Smooth muscle cell (in vitro differentiated cells): ENCODE measurements around the gene MRPL54. TPM values are rescaled to one million over a fixed set of nuclear protein-coding genes. Genes with fewer than 3 reads are reported as not detected.

Source experiments
- DNase-seq: peaks from one replicate; lab custom pipeline; 2025; ENCODE audit not compliant: unreplicated experiment; lab: John Stamatoyannopoulos, UW
- H2AFZ ChIP-seq: fragments of 200-600 bp; sonication (generic); 2 replicates; pipeline ENCODE4 v1.6.0; 2016; ENCODE audit warnings: antibody characterized with exemption, low read depth, mild to moderate bottlenecking
- H3F3A ChIP-seq: fragments of 200-600 bp; sonication (generic); 2 replicates; pipeline ENCODE4 v1.6.0; 2017; ENCODE audit warnings: antibody characterized with exemption, low read depth
- H3K27ac ChIP-seq: fragments of 200-600 bp; sonication (generic); 2 replicates; pipeline ENCODE4 v1.5.1; 2016; ENCODE audit warnings: low read depth, mild to moderate bottlenecking
- H3K27me3 ChIP-seq: fragments of 200-600 bp; sonication (generic); 2 replicates; pipeline ENCODE4 v1.6.1; 2016; ENCODE audit warnings: low read depth, mild to moderate bottlenecking
- H3K36me3 ChIP-seq: fragments of 200-600 bp; sonication (generic); 2 replicates; pipeline ENCODE4 v1.5.1; 2016; ENCODE audit warnings: low read depth
- H3K4me1 ChIP-seq: fragments of 200-600 bp; sonication (generic); 2 replicates; pipeline ENCODE4 v1.5.1; 2016; ENCODE audit warnings: low read depth
- H3K4me2 ChIP-seq: fragments of 200-600 bp; sonication (generic); 2 replicates; pipeline ENCODE4 v1.6.0; 2016; ENCODE audit warnings: mild to moderate bottlenecking
- H3K4me3 ChIP-seq: fragments of 200-600 bp; sonication (generic); 2 replicates; pipeline ENCODE4 v1.5.1; 2016; ENCODE audit warnings: mild to moderate bottlenecking
- H3K79me2 ChIP-seq: fragments of 200-600 bp; sonication (generic); 2 replicates; pipeline ENCODE4 v1.6.0; 2016; ENCODE audit warnings: low read depth, mild to moderate bottlenecking
- H3K9ac ChIP-seq: fragments of 200-600 bp; sonication (generic); 2 replicates; pipeline ENCODE4 v1.6.0; 2016; ENCODE audit warnings: low read depth
- H3K9me3 ChIP-seq: fragments of 200-600 bp; sonication (generic); replicated peaks from 2 replicates; pipeline ENCODE4 v1.5.1; 2016; ENCODE audit warnings: low read depth
- H4K20me1 ChIP-seq: fragments of 200-600 bp; sonication (generic); 2 replicates; pipeline ENCODE4 v1.6.0; 2016; ENCODE audit warnings: low read depth
- WGBS: methylation state at CpG from one replicate; pipeline ENCODE4 v1.1.7; 2016; ENCODE audit warnings: low lambda C conversion rate; 5-methylcytosine and 5-hydroxymethylcytosine counted together
- polyA plus RNA-seq: library from polyadenylated mRNA; unstranded; fragments of >200 nt; fragmentation: Nextera tagmentation; extraction: Ambion mirVana; gene quantifications from 2 replicates; pipeline ENCODE4 v1.2.1, GENCODE V29; 2016
- total RNA-seq: library from RNA; depleted of rRNA; stranded (reverse); fragments of >200 nt; gene quantifications from 2 replicates; pipeline ENCODE4 v1.2.3, GENCODE V29; 2014
- TF ChIP-seq, protein P1 (sequence below): fragments of 200-600 bp; sonication (generic); IDR thresholded peaks from 2 replicates; pipeline ENCODE4 v1.5.1; 2017; ENCODE audit warnings: borderline replicate concordance, mild to moderate bottlenecking, antibody characterized with exemption; ENCODE audit not compliant: insufficient read depth, poor library complexity, severe bottlenecking

MRPL54 gene
- total and polyA plus RNA-seq, 2 experiments from 2014 or later: 19.5 to 60.8 TPM

DNA sequence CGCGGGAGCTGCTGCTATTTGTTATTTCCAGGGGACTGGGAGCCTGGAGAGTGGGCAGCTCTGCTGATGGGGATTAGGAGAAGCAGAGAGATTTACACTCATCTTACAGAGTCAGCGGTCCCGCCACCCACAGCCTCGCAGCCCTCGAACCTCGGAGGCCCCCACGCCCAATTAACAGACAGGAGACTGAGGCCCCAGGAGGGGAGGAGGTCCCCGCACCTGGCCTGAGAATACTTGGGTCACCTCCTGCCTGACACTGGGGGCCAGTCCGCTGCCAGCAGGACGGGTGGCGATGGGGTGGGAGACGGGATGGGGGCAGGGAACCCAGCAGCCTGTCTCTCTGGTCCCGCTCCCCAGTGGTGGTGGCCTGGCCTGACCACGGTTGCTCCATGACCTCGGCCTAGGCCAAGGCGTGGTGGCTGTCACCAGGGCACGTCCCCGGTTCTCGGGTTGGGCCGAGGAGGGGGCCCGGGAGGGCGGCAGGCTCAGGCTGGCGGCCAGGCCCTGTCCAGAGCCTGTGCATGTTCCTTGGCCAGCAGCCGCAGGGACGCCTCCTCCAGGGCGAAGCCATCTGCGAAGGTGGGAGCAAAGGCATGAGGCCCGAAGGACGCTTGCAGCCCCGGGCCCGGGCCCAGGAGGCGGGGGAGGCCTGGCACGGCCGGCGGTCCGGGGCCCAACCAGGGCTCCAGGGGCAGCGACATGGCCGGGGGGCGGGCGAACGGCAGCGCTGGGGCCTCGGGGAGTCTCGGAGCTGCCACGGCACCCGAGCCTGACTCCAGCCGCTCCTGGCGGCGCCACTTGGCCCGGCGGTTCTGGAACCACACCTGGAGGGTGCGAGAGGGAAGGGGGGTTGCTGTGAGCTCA, 7.9 kb downstream of the MRPL54 start:
- Histone ChIP-seq H3K79me2 (no peaks in the 10 kb centered on the region), H3K9ac (no peak overlapping the region), H3K36me3 (no peaks in the 10 kb centered on the region), H3K27ac (no peak overlapping the region), H2AFZ (no peak overlapping the region), H3K4me2 (no peak overlapping the region), H3K4me3 (no peak overlapping the region), H3K4me1 (no peaks in the 10 kb centered on the region), H3K27me3 (no peaks in the 10 kb centered on the region), H3F3A (no peaks in the 10 kb centered on the region), H4K20me1 (no peaks in the 10 kb centered on the region), H3K9me3 (no peaks in the 10 kb centered on the region)
- WGBS: 90% methylated on average over 50 of the region's 53 CpGs
- no peak for DNase-seq
- TF ChIP-seq, protein P1, sequence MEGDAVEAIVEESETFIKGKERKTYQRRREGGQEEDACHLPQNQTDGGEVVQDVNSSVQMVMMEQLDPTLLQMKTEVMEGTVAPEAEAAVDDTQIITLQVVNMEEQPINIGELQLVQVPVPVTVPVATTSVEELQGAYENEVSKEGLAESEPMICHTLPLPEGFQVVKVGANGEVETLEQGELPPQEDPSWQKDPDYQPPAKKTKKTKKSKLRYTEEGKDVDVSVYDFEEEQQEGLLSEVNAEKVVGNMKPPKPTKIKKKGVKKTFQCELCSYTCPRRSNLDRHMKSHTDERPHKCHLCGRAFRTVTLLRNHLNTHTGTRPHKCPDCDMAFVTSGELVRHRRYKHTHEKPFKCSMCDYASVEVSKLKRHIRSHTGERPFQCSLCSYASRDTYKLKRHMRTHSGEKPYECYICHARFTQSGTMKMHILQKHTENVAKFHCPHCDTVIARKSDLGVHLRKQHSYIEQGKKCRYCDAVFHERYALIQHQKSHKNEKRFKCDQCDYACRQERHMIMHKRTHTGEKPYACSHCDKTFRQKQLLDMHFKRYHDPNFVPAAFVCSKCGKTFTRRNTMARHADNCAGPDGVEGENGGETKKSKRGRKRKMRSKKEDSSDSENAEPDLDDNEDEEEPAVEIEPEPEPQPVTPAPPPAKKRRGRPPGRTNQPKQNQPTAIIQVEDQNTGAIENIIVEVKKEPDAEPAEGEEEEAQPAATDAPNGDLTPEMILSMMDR: no peak

DNA sequence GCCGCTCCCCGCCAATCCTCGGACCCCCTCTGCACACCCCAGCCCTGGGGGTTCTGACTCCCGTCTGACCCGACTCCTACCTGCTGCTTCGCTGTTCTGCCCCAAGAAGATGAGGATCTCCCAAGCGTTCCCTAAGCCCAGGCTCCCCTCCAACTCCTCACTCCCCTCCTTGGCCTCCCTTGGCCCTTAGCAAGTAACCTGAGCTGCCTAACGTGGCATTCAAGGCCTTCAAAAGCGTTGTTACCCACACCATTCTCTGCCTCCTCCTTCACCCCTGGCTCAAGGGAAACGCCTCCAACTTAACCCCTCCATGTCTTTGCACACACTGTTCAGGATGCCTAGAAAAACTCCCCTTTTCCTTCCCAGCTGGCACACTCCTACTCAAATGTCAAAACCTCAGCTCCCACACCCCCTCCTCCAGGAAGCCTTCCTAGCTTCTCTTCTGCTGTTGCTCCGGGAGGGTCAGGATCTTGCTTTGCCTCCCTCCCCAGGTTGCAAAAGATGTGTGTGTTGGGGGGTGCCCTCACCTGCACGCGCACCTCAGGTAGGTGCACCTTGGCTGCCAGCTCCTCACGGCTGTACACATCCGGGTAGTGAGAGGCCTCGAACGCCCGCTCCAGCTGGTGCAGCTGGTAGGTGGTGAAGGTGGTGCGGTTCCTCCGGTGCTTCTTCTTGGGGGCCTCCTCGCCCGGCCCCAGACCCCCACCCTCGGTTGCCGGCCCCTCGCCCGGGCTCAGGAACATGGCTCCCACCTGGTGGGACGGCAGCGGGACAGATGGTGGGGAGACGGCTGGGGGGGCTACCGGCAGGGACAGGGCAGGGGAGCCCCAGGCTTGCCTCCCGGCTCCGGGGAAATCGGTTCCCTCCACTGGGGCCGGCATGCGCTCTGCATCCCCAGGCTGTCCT, 8.8 kb downstream of the MRPL54 start:
- no peak overlapping the region for H3K9ac ChIP-seq
- no peak for DNase-seq
- no peak overlapping the region for H2AFZ ChIP-seq
- H3F3A ChIP-seq: no peaks in the 10 kb centered on the region
- no peaks in the 10 kb centered on the region for H3K4me1 ChIP-seq
- H3K27ac ChIP-seq: no peak overlapping the region
- H3K27me3 ChIP-seq: no peaks in the 10 kb centered on the region
- no peaks in the 10 kb centered on the region for H3K36me3 ChIP-seq
- WGBS: 89% methylated on average over 26 of the region's 35 CpGs
- H3K79me2 ChIP-seq: no peaks in the 10 kb centered on the region
- H4K20me1 ChIP-seq: no peaks in the 10 kb centered on the region
- H3K4me2 ChIP-seq: no peak overlapping the region
- TF ChIP-seq, protein P1: no peak
- H3K9me3 ChIP-seq: no peaks in the 10 kb centered on the region
- H3K4me3 ChIP-seq: no peak overlapping the region

DNA sequence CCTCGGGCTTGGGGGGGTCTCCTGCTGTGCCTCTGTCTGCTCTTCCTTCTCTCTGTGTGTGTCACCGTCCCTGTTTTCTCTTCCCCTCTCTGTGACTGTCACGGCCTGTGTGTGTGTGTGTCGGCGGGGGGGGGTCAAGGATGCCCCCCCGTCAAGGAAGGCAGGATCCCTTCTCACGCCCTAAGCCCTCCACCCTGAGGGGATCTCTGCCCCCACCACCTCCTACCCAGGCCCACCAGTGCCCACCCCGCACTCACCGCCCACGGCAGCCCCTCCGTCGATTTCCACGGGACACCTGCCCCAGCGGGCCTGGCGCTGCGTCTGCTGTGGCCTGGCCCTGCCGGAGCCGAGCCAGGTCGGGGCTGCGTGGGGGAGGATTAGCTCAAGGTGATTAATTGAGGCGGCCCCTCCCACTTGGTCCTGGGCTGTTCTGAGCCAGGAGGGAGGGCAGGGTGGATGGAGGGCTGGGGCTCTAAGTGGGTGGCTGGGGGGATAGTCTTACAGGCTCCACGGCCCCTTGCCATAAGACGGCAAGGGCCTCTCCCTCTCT, 9.5 kb downstream of the MRPL54 start, which contains the start of gene RAX2:
Gene RAX2, minus strand, starts transcription at position 323 of the 550 bp plus-strand sequence. CDS start 486 bp downstream, outside the sequence.
- no peaks in the 10 kb centered on the region for H3F3A ChIP-seq
- H3K4me2 ChIP-seq: no peak within 1 kb of the TSS
- WGBS: 85% methylated on average over 18 of the region's 23 CpGs
- H3K4me1 ChIP-seq: no peaks in the 10 kb centered on the region
- H3K4me3 ChIP-seq: no peak within 1 kb of the TSS
- H3K9me3 ChIP-seq: no peaks in the 10 kb centered on the region
- no peaks in the 10 kb centered on the region for H3K36me3 ChIP-seq
- no peaks in the 10 kb centered on the region for H4K20me1 ChIP-seq
- H3K27me3 ChIP-seq: no peaks in the 10 kb centered on the region
- H2AFZ ChIP-seq: no peak within 1 kb of the TSS
- no peak for DNase-seq
- no peak within 1 kb of the TSS for H3K9ac ChIP-seq
- no peaks in the 10 kb centered on the region for H3K79me2 ChIP-seq
- TF ChIP-seq, protein P1: no peak
- no peak within 1 kb of the TSS for H3K27ac ChIP-seq
